K562 (cell line): Measurements from ENCODE around the gene SLC39A9. TPM values are rescaled to one million over a fixed set of nuclear protein-coding genes. Genes with fewer than 3 reads are reported as not detected.

Source experiments
- ATAC-seq: fragments of 200-7000 bp; cut with Tn5 transposase; 3 replicates; pipeline ENCODE4 v1.9.1; 2020; ENCODE audit warnings: moderate library complexity
- BruUV-seq: library from RNA; stranded (reverse); fragments of 400-500 nt; replicated peaks from 2 replicates; lab custom pipeline; 2021; lab: Mats Ljungman, UMichigan
- CTCF ChIA-PET: fragments of 300-600 bp; formaldehyde crosslinking; extraction: SDS; loops from one replicate; lab custom pipeline; 2021; ENCODE audit warnings: low intra/inter-chr PET ratio; lab: Yijun Ruan, JAX
- POLR2A ChIA-PET: fragments of 300-600, 350-650 bp; sonication (Branson Sonifier 250); formaldehyde crosslinking; extraction: SDS; loops from one replicate; lab custom pipeline; 2021; ENCODE audit warnings: antibody characterized with exemption, inconsistent platforms; lab: Yijun Ruan, JAX
- DNase-seq, 4 experiments: peaks; one replicate each; pipeline versions ENCODE4 v3.0.0 to v3.0.0-alpha.2; 2011 to 2018; ENCODE audit warnings: low spot score in 3 of 4, mixed read lengths in 3 of 4; ENCODE audit errors: extremely low read depth in 1 of 4
- FAIRE-seq: peaks from 2 replicates; lab custom pipeline; 2011; peaks lifted over from hg19 to GRCh38; lab: Jason Lieb, UNC
- H2AFZ ChIP-seq: 2 replicates; pipeline ENCODE4 v1.6.0; 2011; ENCODE audit warnings: low read depth, low read length, control low read depth, inconsistent platforms
- H3K27ac ChIP-seq: fragments of 200-600 bp; 3 replicates; pipeline ENCODE4 v1.8.0; 2011; ENCODE audit warnings: low read depth, mild to moderate bottlenecking, control low read depth, inconsistent platforms, low read length, moderate library complexity, mixed read lengths; ENCODE audit errors: extremely low read depth
- H3K27me3 ChIP-seq, 2 experiments: fragments of 300-600 bp in 1 of 2; 2 replicates in 1 of 2; 3 replicates in 1 of 2; pipeline versions ENCODE4 v1.6.0 to v1.8.0; 2011; ENCODE audit warnings: inconsistent platforms in 2 of 2, low read length in 2 of 2, mild to moderate bottlenecking in 1 of 2, mixed read lengths in 1 of 2, moderate library complexity in 1 of 2; ENCODE audit not compliant: control insufficient read depth in 2 of 2, insufficient read depth in 2 of 2
- H3K36me3 ChIP-seq: fragments of 300-600 bp; 3 replicates; pipeline ENCODE4 v1.8.0; 2011; ENCODE audit warnings: mild to moderate bottlenecking, low read length, inconsistent platforms; ENCODE audit not compliant: control insufficient read depth, insufficient read depth
- H3K4me1 ChIP-seq, 2 experiments: fragments of 200-600 bp in 1 of 2; replicated peaks in 1 of 2; 2 replicates in 1 of 2; 3 replicates in 1 of 2; pipeline versions ENCODE4 v1.5.1 to v1.8.0; 2011; ENCODE audit warnings: inconsistent platforms in 2 of 2, low read length in 2 of 2, mild to moderate bottlenecking in 1 of 2, mixed read lengths in 1 of 2, moderate library complexity in 1 of 2; ENCODE audit not compliant: control insufficient read depth in 2 of 2, insufficient read depth in 2 of 2
- H3K4me2 ChIP-seq: 2 replicates; pipeline ENCODE4 v1.6.1; 2011; ENCODE audit warnings: low read length, control low read depth, inconsistent platforms, mixed read lengths; ENCODE audit not compliant: insufficient read depth
- H3K4me3 ChIP-seq: fragments of 200-600 bp; sonication (generic), shearing (Covaris generic); 2 replicates; pipeline ENCODE4 v1.5.1; 2016; ENCODE audit warnings: control low read depth, inconsistent platforms
- H3K79me2 ChIP-seq: fragments of 200-600 bp; 3 replicates; pipeline ENCODE4 v1.8.0; 2011; ENCODE audit warnings: low read length, inconsistent platforms; ENCODE audit not compliant: control insufficient read depth, insufficient read depth
- H3K9ac ChIP-seq, 2 experiments: 2 replicates each; pipeline versions ENCODE4 v1.6.0 to v1.6.1; 2011; ENCODE audit warnings: low read depth in 2 of 2, low read length in 2 of 2, control low read depth in 1 of 2, inconsistent platforms in 1 of 2, mild to moderate bottlenecking in 1 of 2, mixed read lengths in 1 of 2; ENCODE audit not compliant: insufficient read depth in 1 of 2
- H3K9me1 ChIP-seq: one replicate; pipeline ENCODE4 v1.6.0; 2011; ENCODE audit warnings: inconsistent platforms, mild to moderate bottlenecking, low read length, moderate library complexity; ENCODE audit not compliant: control insufficient read depth, insufficient read depth
- H3K9me3 ChIP-seq: replicated peaks from 2 replicates; pipeline ENCODE4 v1.5.1; 2011; ENCODE audit warnings: low read depth, low read length, inconsistent platforms; ENCODE audit not compliant: control insufficient read depth, insufficient read depth
- H4K20me1 ChIP-seq: replicated peaks from 2 replicates; pipeline ENCODE4 v1.6.1; 2011; ENCODE audit warnings: low read length, inconsistent platforms, mixed read lengths; ENCODE audit not compliant: control insufficient read depth, insufficient read depth
- C11orf30 ChIP-seq: fragments of 450-650 bp; IDR thresholded peaks from 2 replicates; pipeline ENCODE4 v1.6.1; 2016; ENCODE audit warnings: low read depth, mild to moderate bottlenecking
- ERF ChIP-seq: fragments of 450-650 bp; formaldehyde crosslinking; IDR thresholded peaks from 2 replicates; pipeline ENCODE4 v1.4.0; 2020; ENCODE audit warnings: mild to moderate bottlenecking, mixed read lengths
- HNRNPK ChIP-seq: fragments of 200-400 bp; formaldehyde crosslinking; IDR thresholded peaks from one replicate; pipeline ENCODE4 v1.6.1; 2018; ENCODE audit warnings: mild to moderate bottlenecking, low read depth, low read length; ENCODE audit not compliant: poor library complexity, severe bottlenecking
- RBM25 ChIP-seq: fragments of 200-400 bp; formaldehyde crosslinking; IDR thresholded peaks from 2 replicates; pipeline ENCODE4 v1.6.1; 2018; ENCODE audit warnings: low read length, low read depth, moderate library complexity; ENCODE audit not compliant: severe bottlenecking
- ZFP36 ChIP-seq: fragments of 150-350 bp; IDR thresholded peaks from 2 replicates; pipeline ENCODE4 v1.6.1; 2018; ENCODE audit warnings: low read length, low read depth; ENCODE audit not compliant: partially characterized antibody
- ZNF316 ChIP-seq: fragments of 450-650 bp; IDR thresholded peaks from 2 replicates; pipeline ENCODE4 v1.6.1; 2016
- in situ Hi-C: fragments of 300-500 bp; cut with MboI; formaldehyde crosslinking; loops from 4 replicates; pipeline ENCODE4 v1.15.0; 2018; ENCODE audit warnings: inconsistent platforms, mixed read lengths
- intact Hi-C: fragments of 100-400 bp; cut with micrococcal nuclease; formaldehyde crosslinking; loops from 2 replicates; pipeline ENCODE4 v1.14.2; 2022
- polyA plus RNA-seq, 8 experiments: library from polyadenylated mRNA; depleted of rRNA in 4 of 8; stranded (reverse) in 5 of 8; unstranded in 3 of 8; fragments of >200 nt; fragmentation: Nextera tagmentation in 2 of 8; fragmentation: Illumina TruSeq in 1 of 8; extraction: Ambion mirVana in 2 of 8; extraction: Trizol in 1 of 8; gene quantifications; 2 replicates each; pipeline versions ENCODE4 v1.2.1 to v1.2.3, GENCODE V29; 2011 to 2014; ENCODE audit warnings: inconsistent platforms in 1 of 8, missing spikeins in 1 of 8
- total RNA-seq, 7 experiments: library from RNA; depleted of rRNA in 6 of 7; stranded (reverse); fragments of >200 nt in 6 of 7; fragmentation: Illumina TruSeq in 2 of 7; extraction: Trizol in 2 of 7; gene quantifications; 2 replicates each; pipeline versions ENCODE4 v1.2.1 to v1.2.3, GENCODE V29; 2011 to 2021; ENCODE audit warnings: low replicate concordance in 1 of 7
- TF ChIP-seq, protein P1 (sequence below): fragments of 450-650 bp; formaldehyde crosslinking; IDR thresholded peaks from 2 replicates; pipeline ENCODE4 v1.4.0; 2020; ENCODE audit warnings: mild to moderate bottlenecking, mixed read lengths
- TF ChIP-seq, protein P2 (sequence below), 2 experiments: fragments of 450-650 bp; IDR thresholded peaks; 2 replicates each; pipeline ENCODE4 v1.6.1; 2016; ENCODE audit warnings: mild to moderate bottlenecking in 2 of 2, borderline replicate concordance in 1 of 2, low read depth in 1 of 2, moderate library complexity in 1 of 2

Gene SLC39A9
- total and polyA plus RNA-seq, 9 of the 15 experiments (the other 6 are each of a cell fraction or from before 2014, with no cell fraction given) = 18.4 to 66.0 (median 32.5) TPM

DNA sequence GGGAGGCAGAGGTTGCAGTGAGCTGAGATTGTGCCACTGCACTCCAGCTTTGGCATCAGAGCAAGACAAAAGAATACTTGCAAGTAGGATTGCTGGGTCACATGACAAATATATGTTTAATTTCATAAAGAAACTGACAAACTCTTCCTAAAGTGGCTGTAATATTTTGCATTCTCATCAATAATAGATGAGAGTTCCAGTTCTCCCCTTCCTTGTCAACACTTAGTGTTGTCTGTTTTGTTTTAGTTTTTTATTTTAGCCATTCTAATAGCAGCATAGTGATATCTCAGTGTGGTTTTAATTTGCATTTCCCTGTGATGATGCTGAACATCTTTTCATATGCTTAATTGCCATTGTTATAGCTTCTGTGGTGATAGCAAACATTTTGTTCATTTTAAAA lies 31.2 kb downstream of the SLC39A9 start:
- Histone ChIP-seq H3K9me3 (no peaks in the 10 kb centered on the region), H3K9me1 (no peaks in the 10 kb centered on the region), H3K4me2 (no peak overlapping the region), H3K9ac (no peak overlapping the region), H3K79me2 (no peaks in the 10 kb centered on the region; the same call in 2 of the 3 replicates), H3K4me3 (no peak overlapping the region), H3K27ac (no peak overlapping the region), H3K4me1 (no peaks in the 10 kb centered on the region), H3K36me3 (peaks cover 21% of the 10 kb centered on the region; the same call in 2 of the 3 replicates), H4K20me1 (no peaks in the 10 kb centered on the region), H3K27me3 (no peaks in the 10 kb centered on the region), H2AFZ (no peak overlapping the region)
- in situ Hi-C loops (no loop called here), intact Hi-C loops (no loop called here)
- BruUV-seq = no TSS peak
- no peak for FAIRE-seq
- DNase-seq = no peak
- ChIA-PET CTCF (no interaction called here), POLR2A (no interaction called here)
- no peak for ATAC-seq
- TF ChIP-seq RBM25 = peak; percentile 63
- TF ChIP-seq, protein P1, sequence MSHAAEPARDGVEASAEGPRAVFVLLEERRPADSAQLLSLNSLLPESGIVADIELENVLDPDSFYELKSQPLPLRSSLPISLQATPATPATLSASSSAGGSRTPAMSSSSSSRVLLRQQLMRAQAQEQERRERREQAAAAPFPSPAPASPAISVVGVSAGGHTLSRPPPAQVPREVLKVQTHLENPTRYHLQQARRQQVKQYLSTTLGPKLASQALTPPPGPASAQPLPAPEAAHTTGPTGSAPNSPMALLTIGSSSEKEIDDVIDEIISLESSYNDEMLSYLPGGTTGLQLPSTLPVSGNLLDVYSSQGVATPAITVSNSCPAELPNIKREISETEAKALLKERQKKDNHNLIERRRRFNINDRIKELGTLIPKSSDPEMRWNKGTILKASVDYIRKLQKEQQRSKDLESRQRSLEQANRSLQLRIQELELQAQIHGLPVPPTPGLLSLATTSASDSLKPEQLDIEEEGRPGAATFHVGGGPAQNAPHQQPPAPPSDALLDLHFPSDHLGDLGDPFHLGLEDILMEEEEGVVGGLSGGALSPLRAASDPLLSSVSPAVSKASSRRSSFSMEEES (CRISPR knock-in tag) = peak; percentile 2; the same call in 1 of the 2 replicates
- TF ChIP-seq HNRNPK = no peak
- no peak for TF ChIP-seq ERF (CRISPR knock-in tag)
- TF ChIP-seq C11orf30 = peak; percentile 18; the same call in 1 of the 2 replicates
- peak; percentile 34 for TF ChIP-seq ZNF316
- peak; percentile 40 for TF ChIP-seq ZFP36
- TF ChIP-seq, protein P2, sequence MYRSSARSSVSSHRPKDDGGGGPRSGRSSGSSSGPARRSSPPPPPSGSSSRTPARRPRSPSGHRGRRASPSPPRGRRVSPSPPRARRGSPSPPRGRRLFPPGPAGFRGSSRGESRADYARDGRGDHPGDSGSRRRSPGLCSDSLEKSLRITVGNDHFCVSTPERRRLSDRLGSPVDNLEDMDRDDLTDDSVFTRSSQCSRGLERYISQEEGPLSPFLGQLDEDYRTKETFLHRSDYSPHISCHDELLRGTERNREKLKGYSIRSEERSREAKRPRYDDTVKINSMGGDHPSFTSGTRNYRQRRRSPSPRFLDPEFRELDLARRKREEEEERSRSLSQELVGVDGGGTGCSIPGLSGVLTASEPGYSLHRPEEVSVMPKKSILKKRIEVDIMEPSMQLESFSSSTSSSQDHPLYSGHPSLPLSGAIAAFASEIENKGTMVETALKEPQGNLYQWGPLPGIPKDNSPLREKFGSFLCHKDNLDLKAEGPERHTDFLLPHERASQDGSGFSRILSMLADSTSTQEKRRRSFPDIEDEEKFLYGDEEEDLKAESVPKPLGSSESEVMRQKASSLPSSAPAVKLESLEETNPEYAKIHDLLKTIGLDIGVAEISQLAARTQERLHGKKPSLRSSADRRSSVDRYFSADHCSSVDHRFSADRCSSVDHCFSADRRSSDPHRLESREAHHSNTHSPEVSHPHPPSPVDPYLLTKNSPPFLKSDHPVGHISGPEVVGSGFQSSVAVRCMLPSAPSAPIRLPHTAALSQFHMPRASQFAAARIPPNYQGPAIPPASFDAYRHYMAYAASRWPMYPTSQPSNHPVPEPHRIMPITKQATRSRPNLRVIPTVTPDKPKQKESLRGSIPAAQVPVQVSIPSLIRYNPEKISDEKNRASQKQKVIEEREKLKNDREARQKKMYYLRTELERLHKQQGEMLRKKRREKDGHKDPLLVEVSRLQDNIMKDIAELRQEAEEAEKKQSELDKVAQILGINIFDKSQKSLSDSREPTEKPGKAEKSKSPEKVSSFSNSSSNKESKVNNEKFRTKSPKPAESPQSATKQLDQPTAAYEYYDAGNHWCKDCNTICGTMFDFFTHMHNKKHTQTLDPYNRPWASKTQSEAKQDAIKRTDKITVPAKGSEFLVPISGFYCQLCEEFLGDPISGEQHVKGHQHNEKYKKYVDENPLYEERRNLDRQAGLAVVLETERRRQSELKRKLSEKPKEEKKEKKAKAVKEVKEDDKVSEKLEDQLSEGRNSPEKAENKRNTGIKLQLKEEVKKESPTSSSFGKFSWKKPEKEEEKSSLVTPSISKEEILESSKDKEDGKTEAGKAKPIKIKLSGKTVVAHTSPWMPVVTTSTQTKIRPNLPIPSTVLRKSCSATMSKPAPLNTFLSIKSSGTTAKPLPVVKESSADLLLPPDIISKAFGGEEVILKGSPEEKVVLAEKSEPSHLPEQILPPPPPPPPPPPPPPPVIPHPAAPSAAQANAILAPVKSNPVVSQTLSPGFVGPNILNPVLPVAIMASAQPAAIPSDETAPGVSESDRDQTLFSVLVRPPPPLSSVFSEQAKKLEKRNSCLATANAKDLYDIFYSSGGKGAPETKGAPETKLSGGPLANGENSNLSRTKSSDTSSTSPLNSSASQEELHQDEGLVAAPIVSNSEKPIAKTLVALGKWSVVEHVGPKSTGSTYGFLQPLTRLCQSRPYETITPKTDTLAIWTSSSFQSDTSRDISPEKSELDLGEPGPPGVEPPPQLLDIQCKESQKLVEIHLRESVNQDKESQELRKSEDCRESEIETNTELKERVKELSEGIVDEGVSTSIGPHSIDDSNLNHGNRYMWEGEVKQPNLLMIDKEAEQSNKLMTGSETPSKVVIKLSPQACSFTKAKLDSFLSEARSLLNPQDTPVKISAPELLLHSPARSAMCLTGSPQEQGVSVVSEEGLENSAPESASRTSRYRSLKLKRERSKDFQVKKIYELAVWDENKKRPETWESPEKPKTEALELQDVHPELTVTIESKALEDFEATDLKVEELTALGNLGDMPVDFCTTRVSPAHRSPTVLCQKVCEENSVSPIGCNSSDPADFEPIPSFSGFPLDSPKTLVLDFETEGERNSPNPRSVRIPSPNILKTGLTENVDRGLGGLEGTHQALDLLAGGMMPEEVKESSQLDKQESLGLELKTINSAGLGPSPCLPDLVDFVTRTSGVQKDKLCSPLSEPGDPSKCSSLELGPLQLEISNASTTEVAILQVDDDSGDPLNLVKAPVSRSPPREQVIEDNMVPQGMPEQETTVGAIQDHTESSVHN (IDR thresholded peaks at IDR 0.05; ENCODE audit: borderline replicate concordance in 1 of 2, low read depth in 1 of 2) = no peak
